Measurements from ENCODE around the gene XYLT1.

The XYLT1 gene

DNA sequence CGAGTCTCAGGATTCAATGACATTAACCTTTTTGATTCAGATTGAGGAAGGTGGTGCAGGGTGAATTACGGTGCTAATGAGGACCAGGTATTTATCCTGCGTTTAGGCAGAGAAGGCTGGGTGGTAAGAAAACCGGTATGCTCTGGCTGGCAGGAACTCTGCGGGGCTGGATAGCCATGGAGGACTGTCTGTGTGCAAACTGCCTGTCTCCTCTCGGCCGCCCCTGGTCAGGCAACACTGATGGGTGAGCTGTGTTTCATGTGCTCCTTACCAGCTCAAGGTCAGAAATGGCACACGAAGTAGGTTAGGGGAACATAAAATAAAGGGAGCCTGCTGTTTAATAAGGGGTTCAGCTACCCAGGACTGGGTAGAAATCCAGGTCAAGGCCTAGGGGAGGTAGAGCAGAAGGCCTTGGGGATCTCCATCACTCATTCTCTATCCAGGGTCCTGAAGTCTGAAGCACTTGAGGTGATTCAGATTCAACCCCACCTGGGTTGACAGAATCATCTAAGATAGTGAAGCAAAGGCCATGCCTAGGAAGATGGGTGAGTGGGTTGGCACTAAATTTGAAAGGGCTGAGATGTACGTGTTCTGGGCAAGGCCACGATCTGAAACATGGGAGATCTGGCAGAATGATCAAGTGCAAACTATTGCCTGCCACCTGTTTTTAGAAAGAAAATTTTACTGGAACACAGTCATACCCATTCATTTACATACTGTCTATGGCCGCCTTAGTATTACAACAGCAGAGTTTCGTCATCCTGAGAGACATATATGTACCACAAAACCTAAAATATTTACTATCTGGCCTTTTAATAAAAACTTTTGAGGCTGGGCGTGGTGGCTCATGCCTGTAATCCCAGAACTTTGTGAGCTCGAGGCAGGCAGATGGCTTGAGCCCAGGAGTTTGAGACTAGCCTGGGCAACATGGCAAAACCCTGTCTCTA lies 292.5 kb downstream of the XYLT1 start:
- Histone ChIP-seq H3K9ac (ENCODE audit: low read depth, low read length) (no peak overlapping the region), H3K4me1 (ENCODE audit: control insufficient read depth, insufficient read depth, low read length) (no peaks in the 10 kb centered on the region), H3K9me3 (ENCODE audit: control insufficient read depth, insufficient read depth, low read length) (no peaks in the 10 kb centered on the region), H3K27me3 (ENCODE audit: control insufficient read depth, insufficient read depth, low read length) (no peaks in the 10 kb centered on the region), H3K4me3 (ENCODE audit: low read depth, low read length) (no peak overlapping the region), H3K36me3 (ENCODE audit: control insufficient read depth, insufficient read depth, low read length) (no peaks in the 10 kb centered on the region)

GRCh38 chr16:17177242-17177958 lies 293.4 kb downstream of the XYLT1 start:
- Histone ChIP-seq H3K27me3 (ENCODE audit: control insufficient read depth, insufficient read depth, low read length) (no peaks in the 10 kb centered on the region), H3K9ac (ENCODE audit: low read depth, low read length) (no peak overlapping the region), H3K36me3 (ENCODE audit: control insufficient read depth, insufficient read depth, low read length) (no peaks in the 10 kb centered on the region), H3K9me3 (ENCODE audit: control insufficient read depth, insufficient read depth, low read length) (no peaks in the 10 kb centered on the region), H3K4me1 (ENCODE audit: control insufficient read depth, insufficient read depth, low read length) (no peaks in the 10 kb centered on the region), H3K4me3 (ENCODE audit: low read depth, low read length) (no peak overlapping the region)

- Histone ChIP-seq H3K9ac (ENCODE audit: low read depth, low read length) (no peak overlapping the region), H3K36me3 (ENCODE audit: control insufficient read depth, insufficient read depth, low read length) (no peaks in the 10 kb centered on the region), H3K4me1 (ENCODE audit: control insufficient read depth, insufficient read depth, low read length) (no peaks in the 10 kb centered on the region), H3K4me3 (ENCODE audit: low read depth, low read length) (no peak overlapping the region), H3K9me3 (ENCODE audit: control insufficient read depth, insufficient read depth, low read length) (no peaks in the 10 kb centered on the region), H3K27me3 (ENCODE audit: control insufficient read depth, insufficient read depth, low read length) (no peaks in the 10 kb centered on the region)
Measured at GRCh38 chr16:17176199-17176598, 294.6 kb downstream of the XYLT1 start.

DNA sequence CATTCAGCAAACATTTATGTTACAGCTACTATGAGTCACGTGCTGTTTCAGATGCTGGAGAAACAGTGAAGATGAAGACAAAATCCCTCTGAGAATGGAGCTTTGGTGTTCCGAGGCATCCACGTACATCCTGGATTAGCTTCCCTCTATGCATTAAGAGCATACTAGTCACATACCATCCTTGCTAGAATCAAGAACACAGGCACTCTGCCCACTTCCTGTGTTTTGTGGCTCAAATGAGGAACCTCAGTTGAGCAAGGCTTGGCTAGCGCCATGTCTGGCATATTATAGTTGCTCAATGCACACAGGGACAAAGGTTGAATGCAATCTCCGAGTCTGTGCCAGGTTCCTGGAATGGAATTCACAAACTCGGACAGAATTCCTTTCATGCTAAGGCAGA lies 297.5 kb downstream of the XYLT1 start:
- Histone ChIP-seq H3K27me3 (ENCODE audit: control insufficient read depth, insufficient read depth, low read length) (no peaks in the 10 kb centered on the region), H3K36me3 (ENCODE audit: control insufficient read depth, insufficient read depth, low read length) (no peaks in the 10 kb centered on the region), H3K4me1 (ENCODE audit: control insufficient read depth, insufficient read depth, low read length) (no peaks in the 10 kb centered on the region), H3K4me3 (ENCODE audit: low read depth, low read length) (no peak overlapping the region), H3K9ac (ENCODE audit: low read depth, low read length) (no peak overlapping the region), H3K9me3 (ENCODE audit: control insufficient read depth, insufficient read depth, low read length) (no peaks in the 10 kb centered on the region)

DNA sequence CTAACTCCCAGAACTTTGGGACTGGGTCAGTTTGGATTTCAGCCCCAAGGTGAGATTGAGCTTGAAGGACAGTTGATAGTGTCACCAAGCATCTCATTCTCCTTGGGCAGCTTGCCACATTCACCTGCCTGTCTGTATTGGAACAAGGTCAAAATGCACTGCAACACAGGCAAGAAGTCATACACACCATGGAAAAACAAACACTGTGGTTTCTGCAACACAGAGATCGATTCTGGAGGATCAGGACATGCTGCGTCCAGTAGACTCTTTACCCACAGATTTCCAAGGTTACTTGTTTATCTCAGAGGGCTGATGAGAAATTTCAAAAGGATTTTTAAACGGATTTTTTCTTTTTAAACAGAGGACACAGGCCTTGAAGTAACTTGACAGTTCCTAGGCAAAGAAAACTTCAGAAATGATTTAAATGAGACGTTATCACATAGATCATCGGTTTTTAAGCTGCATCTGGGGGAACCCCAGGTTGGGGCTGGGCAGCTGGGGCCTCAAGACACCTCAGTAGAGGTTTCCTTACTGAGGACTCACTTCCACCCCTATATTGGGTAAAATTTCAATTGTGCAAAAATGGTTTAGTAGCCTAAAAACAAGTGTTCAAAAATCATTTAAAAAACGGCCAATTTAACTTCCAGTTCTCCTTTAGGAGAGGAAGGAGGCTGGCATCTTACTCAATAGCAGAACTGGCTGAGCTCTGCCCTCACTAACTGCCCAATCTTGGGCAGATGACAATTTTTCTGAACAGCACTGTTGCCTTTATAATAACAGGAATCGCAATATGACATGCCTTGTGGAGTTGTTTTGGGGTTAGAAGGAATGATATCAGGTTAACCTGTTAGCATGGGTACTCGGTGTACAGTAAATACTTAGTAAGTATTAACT lies 299.3 kb downstream of the XYLT1 start:
- no peak overlapping the region for H3K4me3 ChIP-seq (ENCODE audit: low read depth, low read length)
- no peaks in the 10 kb centered on the region for H3K4me1 ChIP-seq (ENCODE audit: control insufficient read depth, insufficient read depth, low read length)
- no peak overlapping the region for H3K9ac ChIP-seq (ENCODE audit: low read depth, low read length)
- H3K9me3 ChIP-seq (ENCODE audit: control insufficient read depth, insufficient read depth, low read length), result no peaks in the 10 kb centered on the region
- H3K36me3 ChIP-seq (ENCODE audit: control insufficient read depth, insufficient read depth, low read length), result no peaks in the 10 kb centered on the region
- H3K27me3 ChIP-seq (ENCODE audit: control insufficient read depth, insufficient read depth, low read length), result no peaks in the 10 kb centered on the region

GRCh38 chr16:17170435-17170834 lies 300.3 kb downstream of the XYLT1 start:
- no peaks in the 10 kb centered on the region for H3K4me1 ChIP-seq (ENCODE audit: control insufficient read depth, insufficient read depth, low read length)
- no peaks in the 10 kb centered on the region for H3K27me3 ChIP-seq (ENCODE audit: control insufficient read depth, insufficient read depth, low read length)
- H3K36me3 ChIP-seq (ENCODE audit: control insufficient read depth, insufficient read depth, low read length), result no peaks in the 10 kb centered on the region
- H3K9ac ChIP-seq (ENCODE audit: low read depth, low read length), result no peak overlapping the region
- no peaks in the 10 kb centered on the region for H3K9me3 ChIP-seq (ENCODE audit: control insufficient read depth, insufficient read depth, low read length)
- no peak overlapping the region for H3K4me3 ChIP-seq (ENCODE audit: low read depth, low read length)

- no peaks in the 10 kb centered on the region for H3K4me1 ChIP-seq (ENCODE audit: control insufficient read depth, insufficient read depth, low read length)
- H3K9me3 ChIP-seq (ENCODE audit: control insufficient read depth, insufficient read depth, low read length), result no peaks in the 10 kb centered on the region
- no peaks in the 10 kb centered on the region for H3K27me3 ChIP-seq (ENCODE audit: control insufficient read depth, insufficient read depth, low read length)
- H3K36me3 ChIP-seq (ENCODE audit: control insufficient read depth, insufficient read depth, low read length), result no peaks in the 10 kb centered on the region
- H3K9ac ChIP-seq (ENCODE audit: low read depth, low read length), result no peak overlapping the region
- H3K4me3 ChIP-seq (ENCODE audit: low read depth, low read length), result no peak overlapping the region
Measured at GRCh38 chr16:17168181-17168580, 302.6 kb downstream of the XYLT1 start.

DNA sequence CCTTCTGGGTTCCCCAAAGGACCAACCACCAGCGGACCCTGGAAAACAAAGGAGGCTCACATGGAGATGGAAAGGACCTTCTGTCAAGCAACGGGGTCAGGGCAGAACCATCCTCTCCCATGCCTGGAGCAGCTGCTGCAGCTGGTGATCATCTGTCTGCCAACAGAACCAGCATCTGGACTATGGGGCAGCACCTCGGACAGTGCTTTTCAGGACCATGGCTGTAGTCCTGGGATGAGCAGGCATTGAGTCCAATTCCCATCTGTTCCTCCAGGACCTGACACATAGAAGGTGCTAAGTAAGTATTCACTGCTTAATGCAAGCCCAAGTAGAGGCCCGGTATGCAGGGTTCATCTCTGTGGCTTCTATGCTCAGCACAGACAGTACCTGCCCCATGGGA lies 304.7 kb downstream of the XYLT1 start:
- no peak overlapping the region for H3K9ac ChIP-seq (ENCODE audit: low read depth, low read length)
- H3K4me3 ChIP-seq (ENCODE audit: low read depth, low read length), result no peak overlapping the region
- peaks cover 9% of the 10 kb centered on the region for H3K4me1 ChIP-seq (ENCODE audit: control insufficient read depth, insufficient read depth, low read length)
- no peaks in the 10 kb centered on the region for H3K36me3 ChIP-seq (ENCODE audit: control insufficient read depth, insufficient read depth, low read length)
- H3K27me3 ChIP-seq (ENCODE audit: control insufficient read depth, insufficient read depth, low read length), result no peaks in the 10 kb centered on the region
- no peaks in the 10 kb centered on the region for H3K9me3 ChIP-seq (ENCODE audit: control insufficient read depth, insufficient read depth, low read length)

DNA sequence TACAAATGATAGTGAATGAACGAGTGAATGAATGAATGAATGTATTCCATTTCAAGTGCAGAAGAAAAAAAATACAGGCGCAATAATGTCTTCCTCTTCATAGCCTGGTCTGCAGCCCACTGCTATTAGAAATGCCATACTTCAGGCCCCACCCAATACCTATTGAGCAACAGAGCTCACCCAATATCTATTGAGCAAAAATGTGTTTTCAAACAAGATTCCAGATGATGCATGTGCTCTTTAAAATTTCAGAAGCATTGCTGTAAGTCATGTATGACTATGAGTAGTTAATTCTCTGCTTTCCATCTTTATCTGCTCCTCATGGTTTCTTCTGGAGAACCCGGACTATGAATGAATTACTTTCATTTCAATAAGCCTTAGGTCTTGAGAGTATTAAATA lies 308.2 kb downstream of the XYLT1 start:
- no peak overlapping the region for H3K4me3 ChIP-seq (ENCODE audit: low read depth, low read length)
- no peak overlapping the region for H3K9ac ChIP-seq (ENCODE audit: low read depth, low read length)
- H3K27me3 ChIP-seq (ENCODE audit: control insufficient read depth, insufficient read depth, low read length), result no peaks in the 10 kb centered on the region
- peaks cover 17% of the 10 kb centered on the region for H3K4me1 ChIP-seq (ENCODE audit: control insufficient read depth, insufficient read depth, low read length)
- H3K9me3 ChIP-seq (ENCODE audit: control insufficient read depth, insufficient read depth, low read length), result no peaks in the 10 kb centered on the region
- H3K36me3 ChIP-seq (ENCODE audit: control insufficient read depth, insufficient read depth, low read length), result no peaks in the 10 kb centered on the region

DNA sequence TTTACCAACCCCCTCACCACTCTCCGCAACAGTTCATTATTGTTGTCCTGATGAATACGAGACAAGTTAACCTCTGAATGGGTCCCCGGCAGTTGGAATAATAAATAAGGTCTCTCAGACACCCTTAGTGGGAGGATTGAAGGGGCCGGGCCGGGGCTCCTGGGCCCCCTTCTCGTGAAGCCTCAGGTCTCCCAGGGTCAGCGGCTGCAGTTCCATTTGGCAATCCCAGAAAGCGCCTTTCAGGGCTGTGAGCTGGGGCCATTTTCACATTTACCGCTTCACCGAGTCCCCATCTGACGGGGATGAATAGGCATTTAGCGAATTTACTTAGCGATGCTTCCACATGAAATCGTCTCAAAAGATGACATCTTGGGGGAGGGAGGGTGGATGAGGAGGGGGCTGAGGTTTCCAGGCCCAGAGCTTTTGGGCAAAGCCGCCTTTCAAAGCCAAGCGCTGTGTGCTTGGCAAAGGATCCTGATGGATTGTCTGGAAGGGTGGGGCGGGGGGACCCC lies 309.8 kb downstream of the XYLT1 start:
- Histone ChIP-seq H3K4me1 (ENCODE audit: control insufficient read depth, insufficient read depth, low read length) (peaks cover 17% of the 10 kb centered on the region), H3K27me3 (ENCODE audit: control insufficient read depth, insufficient read depth, low read length) (no peaks in the 10 kb centered on the region), H3K4me3 (ENCODE audit: low read depth, low read length) (peak overlapping the region; percentile 3), H3K36me3 (ENCODE audit: control insufficient read depth, insufficient read depth, low read length) (no peaks in the 10 kb centered on the region), H3K9ac (ENCODE audit: low read depth, low read length) (no peak overlapping the region), H3K9me3 (ENCODE audit: control insufficient read depth, insufficient read depth, low read length) (no peaks in the 10 kb centered on the region)

DNA sequence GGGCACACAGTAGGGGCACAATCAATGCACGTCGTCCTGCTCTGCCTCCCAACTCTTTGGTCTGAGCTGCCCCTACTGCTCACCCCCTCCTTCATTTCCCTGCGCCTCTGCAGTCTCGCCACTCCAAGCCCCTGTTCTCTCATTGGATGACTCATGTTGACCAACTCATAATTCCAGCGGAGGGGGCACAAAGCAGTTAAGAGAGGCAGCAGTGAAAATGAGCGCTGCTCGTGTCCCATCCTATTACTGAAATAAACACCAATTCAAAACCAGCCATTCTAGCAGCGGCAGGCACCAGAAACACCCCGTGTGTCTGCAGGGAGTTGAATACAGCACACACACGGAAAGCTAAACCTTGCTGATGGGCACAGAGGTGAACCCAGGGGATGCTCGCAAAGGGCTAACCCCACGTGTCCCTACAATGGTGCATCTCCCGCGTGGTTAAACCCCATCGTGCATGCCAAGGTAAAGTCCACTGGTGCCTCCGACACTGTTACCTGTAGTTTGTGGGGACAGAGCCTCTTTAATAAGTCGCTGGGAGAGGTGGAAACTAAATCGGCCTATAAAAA lies 310.4 kb downstream of the XYLT1 start:
- H3K9ac ChIP-seq (ENCODE audit: low read depth, low read length), result no peak overlapping the region
- H3K9me3 ChIP-seq (ENCODE audit: control insufficient read depth, insufficient read depth, low read length), result no peaks in the 10 kb centered on the region
- peaks cover 17% of the 10 kb centered on the region for H3K4me1 ChIP-seq (ENCODE audit: control insufficient read depth, insufficient read depth, low read length)
- peak overlapping the region; percentile 27 for H3K4me3 ChIP-seq (ENCODE audit: low read depth, low read length)
- no peaks in the 10 kb centered on the region for H3K36me3 ChIP-seq (ENCODE audit: control insufficient read depth, insufficient read depth, low read length)
- H3K27me3 ChIP-seq (ENCODE audit: control insufficient read depth, insufficient read depth, low read length), result no peaks in the 10 kb centered on the region

Data from iPS-15b (cell line).